WTC11 (cell line): ENCODE results near the gene GSN. TPM values are rescaled to one million over a fixed set of nuclear protein-coding genes. Genes with fewer than 3 reads are reported as not detected.

Experiments
- ATAC-seq: fragments of 200-7000 bp; cut with Tn5 transposase; 2 replicates; pipeline ENCODE4 v1.10.0; 2021; ENCODE audit warnings: mild to moderate bottlenecking, moderate library complexity
- CTCF ChIA-PET: fragments of 300-600 bp; sonication (Branson Sonifier 250); formaldehyde crosslinking; loops from one replicate; lab custom pipeline; 2021; ENCODE audit warnings: antibody characterized with exemption; lab: Charles Lee
- POLR2A ChIA-PET: fragments of 350-600 bp; sonication (Branson Sonifier 250); formaldehyde crosslinking; loops from one replicate; lab custom pipeline; 2021; ENCODE audit warnings: antibody characterized with exemption; lab: Charles Lee
- DNase-seq: peaks from one replicate; pipeline ENCODE4 v3.0.0; 2021; ENCODE audit warnings: low spot score
- H3K27ac Mint-ChIP-seq: 2 replicates; pipeline ENCODE4 v1.8.0; 2021; ENCODE audit warnings: mixed read lengths
- H3K27me3 Mint-ChIP-seq: 2 replicates; pipeline ENCODE4 v1.8.0; 2021; ENCODE audit warnings: low read depth, mild to moderate bottlenecking, moderate library complexity, mixed read lengths
- H3K36me3 Mint-ChIP-seq: 2 replicates; pipeline ENCODE4 v1.8.0; 2021; ENCODE audit warnings: mixed read lengths
- H3K4me1 Mint-ChIP-seq: 2 replicates; pipeline ENCODE4 v1.8.0; 2022; ENCODE audit warnings: mixed read lengths
- H3K4me3 Mint-ChIP-seq: 2 replicates; pipeline ENCODE4 v1.8.0; 2021; ENCODE audit warnings: mild to moderate bottlenecking, moderate library complexity, mixed read lengths
- H3K9me3 Mint-ChIP-seq: 2 replicates; pipeline ENCODE4 v1.8.0; 2021; ENCODE audit warnings: mixed read lengths
- CBFB ChIP-seq: sonication (generic); formaldehyde crosslinking; IDR thresholded peaks from 2 replicates; pipeline ENCODE4 v1.8.1; 2022; ENCODE audit warnings: mild to moderate bottlenecking, low read depth, missing genetic modification reagents
- ELF4 ChIP-seq: sonication (generic); formaldehyde crosslinking; IDR thresholded peaks from 2 replicates; pipeline ENCODE4 v1.8.1; 2022; ENCODE audit warnings: low read depth, mild to moderate bottlenecking, moderate library complexity, missing genetic modification reagents
- GRHL2 ChIP-seq: fragments of 250-450 bp; sonication (Bioruptor Pico); IDR thresholded peaks from 2 replicates; pipeline ENCODE4 v1.8.0; 2022; ENCODE audit warnings: mild to moderate bottlenecking, moderate library complexity; ENCODE audit not compliant: insufficient replicate concordance, severe bottlenecking
- IRF2 ChIP-seq: sonication (generic); formaldehyde crosslinking; IDR thresholded peaks from 2 replicates; pipeline ENCODE4 v1.8.0; 2022; ENCODE audit warnings: low read depth, missing genetic modification reagents, borderline replicate concordance
- MYBL2 ChIP-seq: sonication (generic); formaldehyde crosslinking; IDR thresholded peaks from 2 replicates; pipeline ENCODE4 v1.8.1; 2023; ENCODE audit warnings: mild to moderate bottlenecking, moderate library complexity, missing genetic modification reagents
- RELA ChIP-seq: sonication (generic); formaldehyde crosslinking; IDR thresholded peaks from 2 replicates; pipeline ENCODE4 v1.8.1; 2022; ENCODE audit warnings: missing genetic modification reagents, mild to moderate bottlenecking, borderline replicate concordance
- TCF7 ChIP-seq: sonication (generic); formaldehyde crosslinking; IDR thresholded peaks from 2 replicates; pipeline ENCODE4 v1.8.0; 2022; ENCODE audit warnings: mild to moderate bottlenecking, low read depth, missing genetic modification reagents, moderate library complexity
- ZNF121 ChIP-seq: sonication (generic); formaldehyde crosslinking; IDR thresholded peaks from 2 replicates; pipeline ENCODE4 v1.8.0; 2023; ENCODE audit warnings: missing genetic modification reagents
- ZNF317 ChIP-seq: sonication (generic); formaldehyde crosslinking; IDR thresholded peaks from 2 replicates; pipeline ENCODE4 v1.8.1; 2023; ENCODE audit warnings: low read depth, mild to moderate bottlenecking, moderate library complexity, missing genetic modification reagents, borderline replicate concordance
- total RNA-seq: library from RNA; stranded (reverse); gene quantifications from 3 replicates; pipeline ENCODE4 v1.2.3, GENCODE V29; 2021
- TF ChIP-seq, protein P1 (sequence below): sonication (generic); formaldehyde crosslinking; IDR thresholded peaks from 2 replicates; pipeline ENCODE4 v1.8.0; 2023; ENCODE audit warnings: missing genetic modification reagents
- TF ChIP-seq, protein P2 (sequence below): sonication (generic); formaldehyde crosslinking; IDR thresholded peaks from 2 replicates; pipeline ENCODE4 v1.8.1; 2022; ENCODE audit warnings: mild to moderate bottlenecking, missing genetic modification reagents, moderate library complexity, borderline replicate concordance
- TF ChIP-seq, protein P3 (sequence below): sonication (generic); formaldehyde crosslinking; IDR thresholded peaks from 2 replicates; pipeline ENCODE4 v1.8.0; 2022; ENCODE audit warnings: mild to moderate bottlenecking, missing genetic modification reagents
- TF ChIP-seq, protein P4 (sequence below): sonication (generic); formaldehyde crosslinking; IDR thresholded peaks from 2 replicates; pipeline ENCODE4 v1.8.1; 2022; ENCODE audit warnings: missing genetic modification reagents, borderline replicate concordance

GSN gene
- total RNA-seq, 1 experiment from 2014 or later: 47.0 TPM

DNA sequence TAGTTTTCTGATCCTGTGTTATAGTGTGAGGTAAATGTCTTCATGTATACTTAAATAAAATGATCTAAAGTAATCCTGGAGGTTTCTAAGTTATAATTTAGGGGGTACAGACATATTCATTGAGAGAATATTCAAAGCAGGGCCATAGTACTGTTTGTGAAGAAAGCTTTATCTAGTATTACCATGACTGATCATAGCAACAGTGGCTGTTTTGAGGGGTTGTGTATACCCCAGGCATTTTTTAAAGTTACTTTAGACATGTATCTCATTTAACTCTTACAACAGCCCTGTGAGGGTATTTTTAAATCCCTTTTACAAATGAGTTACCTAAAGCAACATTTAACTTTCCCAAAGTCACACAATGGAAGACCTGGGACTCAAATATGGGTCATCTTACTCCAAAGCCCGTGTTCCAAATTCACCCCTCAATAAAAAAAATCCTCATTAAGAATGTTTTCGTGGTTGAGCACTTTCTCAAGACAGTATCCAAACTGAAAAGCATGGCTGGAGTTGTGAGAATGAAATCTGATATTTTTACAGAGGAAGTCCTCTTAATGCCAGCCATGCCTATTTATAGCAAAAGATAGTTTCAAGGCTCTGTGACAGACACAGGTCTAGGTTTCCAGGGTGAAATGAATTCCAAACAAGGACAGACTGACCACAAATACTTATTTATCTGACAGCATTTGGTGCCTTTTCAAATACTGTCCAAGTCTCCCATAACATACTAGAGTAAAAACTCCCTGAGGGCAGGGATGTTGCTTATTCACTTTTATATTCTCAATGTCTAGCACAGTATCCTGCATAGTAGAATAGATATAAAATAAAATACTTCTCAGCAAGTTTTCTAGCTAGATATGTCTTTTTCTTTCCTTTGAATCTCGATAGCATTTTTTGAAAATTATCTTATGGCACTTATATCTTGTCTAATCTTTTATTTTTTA is 91.7 kb downstream of the GSN start:
- Mint-ChIP-seq H3K4me1 (peaks cover 8% of the 10 kb centered on the region; the same call in 1 of the 2 replicates), H3K27me3 (no peaks in the 10 kb centered on the region), H3K4me3 (no peak overlapping the region), H3K27ac (no peak overlapping the region), H3K36me3 (no peaks in the 10 kb centered on the region), H3K9me3 (no peaks in the 10 kb centered on the region)
- DNase-seq (no peak), ATAC-seq (no peak)
- POLR2A ChIA-PET: no interaction called here
- TF ChIP-seq CBFB (CRISPR knock-in tag) (no peak), ELF4 (no peak), GRHL2 (CRISPR knock-in tag) (no peak), IRF2 (no peak), ZNF121 (CRISPR knock-in tag) (no peak), MYBL2 (no peak)
- TF ChIP-seq, protein P1, sequence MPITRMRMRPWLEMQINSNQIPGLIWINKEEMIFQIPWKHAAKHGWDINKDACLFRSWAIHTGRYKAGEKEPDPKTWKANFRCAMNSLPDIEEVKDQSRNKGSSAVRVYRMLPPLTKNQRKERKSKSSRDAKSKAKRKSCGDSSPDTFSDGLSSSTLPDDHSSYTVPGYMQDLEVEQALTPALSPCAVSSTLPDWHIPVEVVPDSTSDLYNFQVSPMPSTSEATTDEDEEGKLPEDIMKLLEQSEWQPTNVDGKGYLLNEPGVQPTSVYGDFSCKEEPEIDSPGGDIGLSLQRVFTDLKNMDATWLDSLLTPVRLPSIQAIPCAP (CRISPR knock-in tag): no peak
- TF ChIP-seq, protein P2, sequence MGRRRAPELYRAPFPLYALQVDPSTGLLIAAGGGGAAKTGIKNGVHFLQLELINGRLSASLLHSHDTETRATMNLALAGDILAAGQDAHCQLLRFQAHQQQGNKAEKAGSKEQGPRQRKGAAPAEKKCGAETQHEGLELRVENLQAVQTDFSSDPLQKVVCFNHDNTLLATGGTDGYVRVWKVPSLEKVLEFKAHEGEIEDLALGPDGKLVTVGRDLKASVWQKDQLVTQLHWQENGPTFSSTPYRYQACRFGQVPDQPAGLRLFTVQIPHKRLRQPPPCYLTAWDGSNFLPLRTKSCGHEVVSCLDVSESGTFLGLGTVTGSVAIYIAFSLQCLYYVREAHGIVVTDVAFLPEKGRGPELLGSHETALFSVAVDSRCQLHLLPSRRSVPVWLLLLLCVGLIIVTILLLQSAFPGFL (CRISPR knock-in tag): no peak
- TF ChIP-seq, protein P3, sequence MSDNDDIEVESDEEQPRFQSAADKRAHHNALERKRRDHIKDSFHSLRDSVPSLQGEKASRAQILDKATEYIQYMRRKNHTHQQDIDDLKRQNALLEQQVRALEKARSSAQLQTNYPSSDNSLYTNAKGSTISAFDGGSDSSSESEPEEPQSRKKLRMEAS (CRISPR knock-in tag): no peak
- CTCF ChIA-PET: interaction anchor here (1.0 to 1.5 kb wide), 2 partner anchors 40 to 147 kb away, joined by 3 to 5 read pairs; no protein-coding TSS in a partner anchor

DNA sequence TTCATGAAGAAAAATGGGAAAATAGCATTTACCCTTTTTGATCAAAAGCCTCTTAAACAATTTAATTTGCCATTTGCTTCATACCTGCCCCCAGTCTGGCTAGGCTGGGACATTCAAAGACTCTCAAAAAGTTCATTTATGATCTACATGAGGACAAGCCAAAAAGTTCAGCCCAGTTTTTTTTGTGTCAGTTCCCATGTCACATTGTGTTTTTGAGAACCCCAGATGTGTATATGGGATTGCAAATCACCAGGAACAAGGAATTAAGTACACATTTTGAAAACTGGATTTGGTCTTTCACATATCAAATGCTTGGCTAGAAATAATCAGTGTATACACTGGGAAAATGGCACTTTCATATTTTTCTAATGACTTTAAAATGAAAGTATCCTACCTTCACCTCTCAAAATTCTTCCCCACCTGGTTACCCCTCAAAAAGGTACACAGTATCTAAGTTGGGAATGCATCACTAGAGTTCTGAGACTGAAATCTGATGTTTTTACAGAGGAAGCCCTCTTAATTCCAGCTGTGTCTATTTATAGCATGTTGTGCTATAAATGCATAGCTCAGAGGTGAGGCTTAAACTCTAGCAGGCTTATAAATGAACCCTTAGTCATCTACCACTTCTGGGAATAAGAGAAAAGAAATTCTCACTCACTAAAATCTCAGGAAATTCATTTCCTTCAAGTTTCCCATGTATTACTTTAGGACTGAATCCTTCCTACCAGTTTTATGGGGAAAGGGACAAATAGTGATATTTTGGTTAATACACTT is 92.8 kb downstream of the GSN start:
- Mint-ChIP-seq H3K4me3 (no peak overlapping the region), H3K4me1 (peaks cover 8% of the 10 kb centered on the region; the same call in 1 of the 2 replicates), H3K36me3 (no peaks in the 10 kb centered on the region)
- POLR2A ChIA-PET: no interaction called here
- CTCF ChIA-PET: no interaction called here
- no peak for TF ChIP-seq TCF7
- TF ChIP-seq, all 79 proteins: peak for 0
- H3K27me3 Mint-ChIP-seq: no peaks in the 10 kb centered on the region
- DNase-seq (no peak), ATAC-seq (no peak)
- H3K9me3 Mint-ChIP-seq: no peaks in the 10 kb centered on the region
- H3K27ac Mint-ChIP-seq: no peak overlapping the region

DNA sequence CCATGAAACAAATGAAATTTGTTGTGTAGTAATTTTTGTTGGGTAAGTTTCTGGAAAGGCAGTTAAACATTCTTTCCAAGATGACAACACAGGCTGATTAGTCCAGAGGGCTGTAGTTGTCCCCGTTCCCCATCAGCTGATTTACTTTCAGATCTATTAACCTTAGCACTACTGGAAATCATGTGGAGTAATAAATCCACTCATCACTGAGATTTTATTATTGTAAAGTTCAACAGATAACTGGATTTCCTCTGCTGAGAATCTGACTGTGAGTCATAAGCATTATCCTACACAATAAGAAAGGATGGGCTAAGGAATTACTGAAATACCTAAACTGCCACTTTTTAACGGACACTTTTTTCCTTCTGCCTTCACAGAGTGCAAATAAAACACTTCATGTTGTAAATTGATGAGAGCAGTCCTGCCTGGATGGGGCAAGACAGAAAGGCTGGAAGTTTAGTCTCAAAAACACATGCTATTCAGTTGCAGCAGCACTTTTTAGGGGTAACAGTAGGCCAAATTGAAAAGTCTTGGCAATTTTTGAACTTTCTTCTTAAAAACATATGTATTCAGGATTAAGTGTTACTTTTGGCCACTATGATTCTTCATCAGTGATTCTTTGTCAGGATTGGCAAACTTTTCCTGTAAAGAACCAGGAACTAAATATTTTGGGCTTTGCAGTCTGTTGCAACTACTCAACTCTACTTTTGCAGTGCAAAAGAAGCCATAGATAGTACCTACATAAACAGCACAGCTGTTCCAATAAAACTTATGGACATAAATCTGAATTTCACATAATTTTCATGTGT is 95.1 kb downstream of the GSN start:
- Mint-ChIP-seq H3K27ac (no peak overlapping the region), H3K36me3 (no peaks in the 10 kb centered on the region), H3K4me3 (no peak overlapping the region), H3K9me3 (no peaks in the 10 kb centered on the region), H3K4me1 (peaks cover 21% of the 10 kb centered on the region), H3K27me3 (peaks cover 2% of the 10 kb centered on the region; the same call in 1 of the 2 replicates)
- ChIA-PET CTCF (no interaction called here), POLR2A (no interaction called here)
- DNase-seq (no peak), ATAC-seq (no peak)
- TF ChIP-seq RELA (no peak), ZNF317 (CRISPR knock-in tag) (no peak)
- TF ChIP-seq, protein P4, sequence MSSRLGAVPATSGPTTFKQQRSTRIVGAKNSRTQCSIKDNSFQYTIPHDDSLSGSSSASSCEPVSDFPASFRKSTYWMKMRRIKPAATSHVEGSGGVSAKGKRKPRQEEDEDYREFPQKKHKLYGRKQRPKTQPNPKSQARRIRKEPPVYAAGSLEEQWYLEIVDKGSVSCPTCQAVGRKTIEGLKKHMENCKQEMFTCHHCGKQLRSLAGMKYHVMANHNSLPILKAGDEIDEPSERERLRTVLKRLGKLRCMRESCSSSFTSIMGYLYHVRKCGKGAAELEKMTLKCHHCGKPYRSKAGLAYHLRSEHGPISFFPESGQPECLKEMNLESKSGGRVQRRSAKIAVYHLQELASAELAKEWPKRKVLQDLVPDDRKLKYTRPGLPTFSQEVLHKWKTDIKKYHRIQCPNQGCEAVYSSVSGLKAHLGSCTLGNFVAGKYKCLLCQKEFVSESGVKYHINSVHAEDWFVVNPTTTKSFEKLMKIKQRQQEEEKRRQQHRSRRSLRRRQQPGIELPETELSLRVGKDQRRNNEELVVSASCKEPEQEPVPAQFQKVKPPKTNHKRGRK (CRISPR knock-in tag): no peak
